ENCODE data around the gene PLSCR1.

Gene PLSCR1

DNA sequence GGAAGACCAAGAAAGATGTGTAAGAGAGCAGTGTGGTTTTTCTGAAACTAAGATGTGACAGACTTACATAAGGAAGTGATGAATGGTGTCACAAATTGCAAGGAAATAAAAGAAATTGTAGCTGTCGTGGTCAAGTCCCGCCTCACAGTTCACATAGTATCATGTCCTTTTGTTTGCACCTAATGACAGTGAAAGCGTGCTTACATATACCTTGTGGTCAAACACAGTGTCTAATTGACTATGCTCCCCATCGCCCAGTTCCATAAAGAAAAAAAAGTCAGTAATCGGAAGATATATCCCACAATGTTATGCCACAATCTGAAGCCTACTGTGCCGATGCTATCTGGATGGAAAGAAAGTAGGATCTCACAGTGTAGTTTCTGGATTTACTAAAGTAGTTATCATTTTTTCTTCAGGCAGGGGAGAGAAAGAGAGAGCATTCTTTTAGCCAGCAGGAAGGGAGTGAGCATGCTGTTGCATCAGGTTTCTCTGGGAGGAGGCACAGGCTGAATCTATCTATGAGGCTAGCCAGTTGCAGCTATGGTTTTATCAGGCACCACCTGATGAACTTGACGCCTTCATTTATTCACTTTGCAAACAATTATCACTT, 9.8 kb upstream of the PLSCR1 start:
- H3K36me3 ChIP-seq (ENCODE audit: control insufficient read depth, insufficient read depth, low read length): no peaks in the 10 kb centered on the region
- H3K4me1 ChIP-seq (ENCODE audit: control insufficient read depth, insufficient read depth, low read length, poor library complexity, severe bottlenecking): no peaks in the 10 kb centered on the region
- DNase-seq: no peak
- no peak overlapping the region for H3K27ac ChIP-seq (ENCODE audit: insufficient read depth, low read length, poor library complexity, severe bottlenecking)
- H3K4me3 ChIP-seq (ENCODE audit: insufficient read depth, low read depth, low read length, poor library complexity, severe bottlenecking): no peak overlapping the region
- no peaks in the 10 kb centered on the region for H3K9me3 ChIP-seq (ENCODE audit: control insufficient read depth, low read length)
- H3K27me3 ChIP-seq (replicated peaks; ENCODE audit: control insufficient read depth, insufficient read depth, low read length, poor library complexity, severe bottlenecking): no peaks in the 10 kb centered on the region

DNA sequence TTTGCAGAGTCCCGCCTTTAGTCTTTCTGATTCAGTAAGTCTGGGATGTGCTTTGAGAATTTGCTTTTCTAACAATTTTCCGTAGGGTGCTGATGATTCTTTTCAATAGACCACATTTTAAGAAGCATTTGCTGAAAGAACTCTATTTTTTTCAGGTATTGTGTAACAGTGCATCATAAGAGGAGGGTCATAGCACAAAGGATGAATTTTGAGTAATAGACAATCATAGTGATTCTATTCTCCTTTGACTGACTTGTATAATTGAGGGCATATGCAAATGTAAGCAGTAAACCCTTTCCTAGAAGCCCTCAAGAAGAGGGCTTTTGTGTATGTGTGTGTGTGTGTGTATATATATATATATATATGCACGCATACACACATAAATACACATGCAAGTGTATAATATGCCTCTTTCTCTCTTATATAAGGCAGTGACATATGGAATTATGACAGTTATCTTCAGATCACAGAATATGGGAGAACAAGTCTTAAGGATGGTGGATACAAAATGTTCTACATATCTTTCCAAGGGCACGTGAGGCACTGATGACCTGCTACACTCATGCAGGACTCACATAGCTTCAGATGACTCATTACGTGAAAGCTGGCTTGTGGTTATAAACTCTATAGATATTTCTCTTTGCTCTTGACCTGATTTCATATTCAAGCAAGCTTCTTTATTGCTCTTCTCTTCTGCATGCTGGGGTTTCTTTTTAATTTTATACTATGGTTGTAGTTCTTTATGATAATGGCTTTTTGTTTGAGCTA, 6.5 kb upstream of the PLSCR1 start:
- no peak for DNase-seq
- no peaks in the 10 kb centered on the region for H3K4me1 ChIP-seq (ENCODE audit: control insufficient read depth, insufficient read depth, low read length, poor library complexity, severe bottlenecking)
- no peaks in the 10 kb centered on the region for H3K36me3 ChIP-seq (ENCODE audit: control insufficient read depth, insufficient read depth, low read length)
- no peak overlapping the region for H3K4me3 ChIP-seq (ENCODE audit: insufficient read depth, low read depth, low read length, poor library complexity, severe bottlenecking)
- no peaks in the 10 kb centered on the region for H3K9me3 ChIP-seq (ENCODE audit: control insufficient read depth, low read length)
- H3K27me3 ChIP-seq (replicated peaks; ENCODE audit: control insufficient read depth, insufficient read depth, low read length, poor library complexity, severe bottlenecking): no peaks in the 10 kb centered on the region
- H3K27ac ChIP-seq (ENCODE audit: insufficient read depth, low read length, poor library complexity, severe bottlenecking): no peak overlapping the region

DNA sequence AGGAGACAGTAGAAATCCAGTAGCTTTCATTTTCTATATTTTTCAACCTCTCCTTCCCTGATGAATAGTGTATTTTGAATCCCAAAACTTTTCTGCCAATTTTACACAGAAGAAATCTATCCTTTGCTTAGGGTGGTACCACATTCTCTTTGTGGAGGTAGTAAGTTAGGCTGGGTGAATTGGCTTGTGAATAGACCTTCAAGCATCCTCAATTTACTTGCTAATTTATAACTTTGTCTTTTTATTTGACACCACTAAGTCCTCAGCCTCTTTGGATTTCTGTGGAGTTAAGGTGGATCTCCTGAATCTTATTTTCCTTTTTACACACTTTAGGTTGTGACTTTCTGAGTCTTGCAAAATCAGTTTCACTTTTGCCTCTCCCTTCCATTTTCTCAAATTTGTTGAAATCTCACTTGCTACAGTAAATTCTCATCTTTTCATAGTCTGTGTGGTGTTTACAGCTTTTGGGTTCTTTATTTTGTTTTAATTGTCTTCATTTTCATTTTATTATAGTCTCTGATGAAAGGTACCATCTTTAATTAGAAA, 5.7 kb upstream of the PLSCR1 start:
- Histone ChIP-seq H3K4me1 (ENCODE audit: control insufficient read depth, insufficient read depth, low read length, poor library complexity, severe bottlenecking) (no peaks in the 10 kb centered on the region), H3K4me3 (ENCODE audit: insufficient read depth, low read depth, low read length, poor library complexity, severe bottlenecking) (no peak overlapping the region), H3K36me3 (ENCODE audit: control insufficient read depth, insufficient read depth, low read length) (no peaks in the 10 kb centered on the region)

DNA sequence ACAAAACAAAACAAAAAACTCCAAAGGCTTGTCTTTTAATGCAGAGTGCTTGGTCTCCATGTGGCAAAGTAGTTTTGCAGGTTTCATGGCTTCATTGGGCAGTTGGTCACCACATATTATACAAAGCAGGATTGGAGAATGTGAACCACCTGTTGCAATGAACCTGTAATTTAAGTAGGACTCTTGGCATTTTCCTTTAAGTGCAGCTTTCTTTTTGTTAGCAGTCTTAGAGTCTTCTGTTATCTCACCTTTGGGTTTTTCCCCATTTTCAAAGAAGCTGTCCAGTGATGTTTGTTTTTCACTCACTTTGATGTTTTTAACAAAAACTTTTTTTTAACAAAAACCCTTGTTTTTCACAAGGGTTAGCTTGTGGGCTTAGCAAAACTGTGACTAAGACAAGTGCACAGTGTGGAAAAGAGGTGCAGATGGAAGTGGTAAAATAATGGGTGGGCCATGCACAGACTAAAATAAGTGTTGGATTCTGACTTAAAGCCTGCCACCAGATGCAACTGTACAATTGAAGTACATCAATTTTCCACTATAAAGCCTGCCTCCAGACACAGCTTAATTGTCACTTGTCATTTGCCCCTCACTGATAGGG, 2.9 kb upstream of the PLSCR1 start:
- no peak for DNase-seq
- no peaks in the 10 kb centered on the region for H3K36me3 ChIP-seq (ENCODE audit: control insufficient read depth, insufficient read depth, low read length)
- no peaks in the 10 kb centered on the region for H3K9me3 ChIP-seq (ENCODE audit: control insufficient read depth, low read length)
- no peak overlapping the region for H3K4me3 ChIP-seq (ENCODE audit: insufficient read depth, low read depth, low read length, poor library complexity, severe bottlenecking)
- H3K27me3 ChIP-seq (replicated peaks; ENCODE audit: control insufficient read depth, insufficient read depth, low read length, poor library complexity, severe bottlenecking): no peaks in the 10 kb centered on the region
- H3K27ac ChIP-seq (ENCODE audit: insufficient read depth, low read length, poor library complexity, severe bottlenecking): no peak overlapping the region
- H3K4me1 ChIP-seq (ENCODE audit: control insufficient read depth, insufficient read depth, low read length, poor library complexity, severe bottlenecking): no peaks in the 10 kb centered on the region

More for the DNA sequence above, 5.7 kb upstream of the PLSCR1 start:
- DNase-seq: no peak
- no peak overlapping the region for H3K27ac ChIP-seq (ENCODE audit: insufficient read depth, low read length, poor library complexity, severe bottlenecking)
- no peaks in the 10 kb centered on the region for H3K9me3 ChIP-seq (ENCODE audit: control insufficient read depth, low read length)
- H3K27me3 ChIP-seq (replicated peaks; ENCODE audit: control insufficient read depth, insufficient read depth, low read length, poor library complexity, severe bottlenecking): no peaks in the 10 kb centered on the region

DNA sequence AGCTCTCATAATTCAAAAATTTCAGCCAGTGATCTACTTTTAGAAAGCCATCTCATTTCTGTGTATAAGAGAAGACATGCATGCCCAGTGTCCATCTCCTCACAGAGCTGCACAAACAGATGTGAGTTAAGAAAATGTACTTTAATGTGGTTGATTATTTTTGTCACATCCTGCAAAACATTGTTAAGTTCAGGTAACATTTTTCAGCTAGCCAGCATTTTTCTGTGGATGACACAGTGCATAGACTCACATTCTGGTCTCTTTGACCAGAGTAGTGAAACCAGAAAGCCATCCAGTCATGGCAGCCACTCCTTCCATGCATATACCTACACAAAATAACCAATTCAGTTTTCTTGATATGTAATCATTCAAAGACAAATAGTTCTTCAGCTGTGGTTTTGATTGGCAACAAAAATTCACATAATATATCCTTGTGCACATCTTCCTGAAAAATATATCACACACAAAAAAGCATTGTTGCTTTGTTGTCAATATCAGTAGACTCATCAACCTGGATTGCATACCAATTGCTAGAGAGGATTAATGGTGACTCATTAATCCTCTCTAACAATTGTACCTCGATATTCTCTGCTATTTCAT, 2.1 kb upstream of the PLSCR1 start:
- Histone ChIP-seq H3K9me3 (ENCODE audit: control insufficient read depth, low read length) (no peaks in the 10 kb centered on the region), H3K27ac (ENCODE audit: insufficient read depth, low read length, poor library complexity, severe bottlenecking) (no peak overlapping the region), H3K4me3 (ENCODE audit: insufficient read depth, low read depth, low read length, poor library complexity, severe bottlenecking) (no peak overlapping the region), H3K36me3 (ENCODE audit: control insufficient read depth, insufficient read depth, low read length) (no peaks in the 10 kb centered on the region), H3K27me3 (replicated peaks; ENCODE audit: control insufficient read depth, insufficient read depth, low read length, poor library complexity, severe bottlenecking) (no peaks in the 10 kb centered on the region), H3K4me1 (ENCODE audit: control insufficient read depth, insufficient read depth, low read length, poor library complexity, severe bottlenecking) (peaks cover 8% of the 10 kb centered on the region)
- DNase-seq: no peak

DNA sequence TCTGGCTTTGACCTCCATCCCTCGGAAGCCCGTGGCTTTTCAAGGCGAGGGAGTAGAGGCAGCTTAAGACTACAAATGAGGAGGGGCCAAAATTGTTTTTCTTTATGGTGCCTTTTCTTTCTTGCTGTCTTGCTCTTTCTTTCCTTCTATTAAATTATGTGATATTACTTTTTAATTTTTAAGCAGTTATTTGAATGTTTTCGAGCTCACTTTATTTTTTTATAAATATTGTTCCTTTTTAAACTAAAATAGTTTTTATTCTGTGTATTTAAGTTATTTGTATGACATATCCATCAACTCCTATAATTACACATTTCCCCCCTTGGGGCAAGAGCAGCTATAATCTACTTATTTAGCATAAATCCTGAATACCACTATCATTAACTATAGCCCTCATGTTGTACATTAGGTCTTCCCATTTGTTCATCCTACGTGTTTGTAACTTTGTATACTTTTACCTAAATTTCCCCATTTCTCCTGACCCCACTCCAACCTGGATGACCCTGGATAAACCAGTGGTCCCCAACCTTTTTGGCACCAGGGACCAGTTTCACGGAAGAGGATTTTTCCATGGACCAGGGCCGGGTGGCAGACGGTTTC, 622 bp upstream of the PLSCR1 start:
- peak overlapping the region; percentile 81 for H3K4me3 ChIP-seq (ENCODE audit: insufficient read depth, low read depth, low read length, poor library complexity, severe bottlenecking)
- H3K4me1 ChIP-seq (ENCODE audit: control insufficient read depth, insufficient read depth, low read length, poor library complexity, severe bottlenecking): peaks cover 8% of the 10 kb centered on the region
- DNase-seq: no peak
- H3K36me3 ChIP-seq (ENCODE audit: control insufficient read depth, insufficient read depth, low read length): no peaks in the 10 kb centered on the region
- H3K9me3 ChIP-seq (ENCODE audit: control insufficient read depth, low read length): no peaks in the 10 kb centered on the region
- peak overlapping the region; percentile 52 for H3K27ac ChIP-seq (ENCODE audit: insufficient read depth, low read length, poor library complexity, severe bottlenecking)
- no peaks in the 10 kb centered on the region for H3K27me3 ChIP-seq (replicated peaks; ENCODE audit: control insufficient read depth, insufficient read depth, low read length, poor library complexity, severe bottlenecking)

DNA sequence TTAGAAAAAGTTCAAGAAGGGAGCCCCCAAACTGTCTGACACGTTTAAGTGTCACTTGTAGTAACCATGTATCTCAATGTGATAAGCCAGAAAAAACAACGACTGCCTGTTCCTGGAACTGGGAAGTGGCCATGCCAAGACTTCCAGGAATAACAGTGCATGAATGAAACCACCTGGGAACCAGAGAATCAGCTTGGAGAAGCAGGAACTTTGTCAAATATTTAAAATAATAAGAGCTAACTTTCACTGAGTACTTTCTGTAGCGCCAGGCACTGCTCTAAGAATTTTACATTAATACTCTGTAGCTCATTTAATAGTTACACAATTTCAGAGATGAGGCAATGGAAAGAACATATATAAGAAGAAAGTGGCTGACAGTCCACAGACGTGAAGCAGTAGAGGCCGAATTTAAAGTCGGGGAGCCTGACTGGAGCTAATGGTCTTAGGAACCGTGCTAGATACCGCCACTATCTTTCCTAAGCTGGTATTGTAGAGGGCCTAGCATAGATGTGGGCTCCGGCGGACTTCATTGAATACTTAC, 876 bp downstream of the PLSCR1 start:
- Histone ChIP-seq H3K27ac (ENCODE audit: insufficient read depth, low read length, poor library complexity, severe bottlenecking) (no peak overlapping the region), H3K27me3 (replicated peaks; ENCODE audit: control insufficient read depth, insufficient read depth, low read length, poor library complexity, severe bottlenecking) (no peaks in the 10 kb centered on the region), H3K36me3 (ENCODE audit: control insufficient read depth, insufficient read depth, low read length) (no peaks in the 10 kb centered on the region), H3K4me1 (ENCODE audit: control insufficient read depth, insufficient read depth, low read length, poor library complexity, severe bottlenecking) (peaks cover 8% of the 10 kb centered on the region), H3K9me3 (ENCODE audit: control insufficient read depth, low read length) (no peaks in the 10 kb centered on the region), H3K4me3 (ENCODE audit: insufficient read depth, low read depth, low read length, poor library complexity, severe bottlenecking) (peak overlapping the region; percentile 81)
- no peak for DNase-seq

DNA sequence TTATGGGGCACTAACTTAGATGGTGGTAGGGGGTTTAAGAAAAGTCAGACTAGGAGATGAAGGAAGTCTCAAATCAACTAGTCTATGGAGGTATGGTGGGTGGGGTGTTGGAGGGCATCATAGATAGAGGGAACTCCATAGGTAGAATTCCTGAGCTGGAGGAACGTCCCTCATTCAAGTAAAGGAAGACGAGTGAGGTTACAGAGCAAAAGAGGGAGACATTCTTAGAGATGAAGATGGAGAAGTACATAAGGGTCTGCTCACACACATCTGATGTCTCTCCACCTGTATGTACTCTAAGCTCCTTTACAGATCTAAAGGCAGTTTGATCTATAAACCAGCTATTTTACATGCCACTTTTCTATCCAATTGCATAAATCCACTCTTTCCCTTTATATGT, 1.4 kb downstream of the PLSCR1 start:
- Histone ChIP-seq H3K9me3 (ENCODE audit: control insufficient read depth, low read length) (no peaks in the 10 kb centered on the region), H3K4me1 (ENCODE audit: control insufficient read depth, insufficient read depth, low read length, poor library complexity, severe bottlenecking) (peaks cover 8% of the 10 kb centered on the region), H3K36me3 (ENCODE audit: control insufficient read depth, insufficient read depth, low read length) (no peaks in the 10 kb centered on the region), H3K27me3 (replicated peaks; ENCODE audit: control insufficient read depth, insufficient read depth, low read length, poor library complexity, severe bottlenecking) (no peaks in the 10 kb centered on the region), H3K4me3 (ENCODE audit: insufficient read depth, low read depth, low read length, poor library complexity, severe bottlenecking) (peak overlapping the region; percentile 81), H3K27ac (ENCODE audit: insufficient read depth, low read length, poor library complexity, severe bottlenecking) (no peak overlapping the region)
- DNase-seq: no peak

DNA sequence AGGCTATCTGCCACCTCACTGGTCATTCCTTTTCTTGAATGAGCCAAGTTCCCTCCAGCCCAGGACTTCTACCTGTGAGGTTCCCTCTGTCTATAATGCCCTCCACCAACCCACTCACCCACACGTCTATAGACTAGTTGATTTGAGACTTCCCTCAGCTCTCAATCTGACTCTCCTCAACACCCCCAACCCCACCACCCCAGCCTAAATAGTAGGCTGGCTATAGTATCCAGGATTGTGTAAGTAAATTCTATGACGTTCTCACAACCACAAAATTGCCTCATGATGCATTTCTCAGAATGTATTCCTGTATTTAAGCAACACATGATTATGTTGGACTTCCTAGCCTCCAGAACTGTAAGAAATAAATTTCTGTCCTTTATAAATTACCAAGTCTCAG, 2.2 kb downstream of the PLSCR1 start:
- Histone ChIP-seq H3K36me3 (ENCODE audit: control insufficient read depth, insufficient read depth, low read length) (no peaks in the 10 kb centered on the region), H3K27ac (ENCODE audit: insufficient read depth, low read length, poor library complexity, severe bottlenecking) (no peak overlapping the region), H3K9me3 (ENCODE audit: control insufficient read depth, low read length) (no peaks in the 10 kb centered on the region), H3K4me1 (ENCODE audit: control insufficient read depth, insufficient read depth, low read length, poor library complexity, severe bottlenecking) (peaks cover 8% of the 10 kb centered on the region), H3K4me3 (ENCODE audit: insufficient read depth, low read depth, low read length, poor library complexity, severe bottlenecking) (no peak overlapping the region), H3K27me3 (replicated peaks; ENCODE audit: control insufficient read depth, insufficient read depth, low read length, poor library complexity, severe bottlenecking) (no peaks in the 10 kb centered on the region)
- DNase-seq: no peak

Measured in effector memory CD4-positive, alpha-beta T cell (primary cell).